Measurements from ENCODE around the gene HPS4.

- TF ChIP-seq NR2C2 (IDR thresholded peaks at IDR 0.05; ENCODE audit: borderline replicate concordance, control insufficient read depth, insufficient read length, low read depth) (no peak), BCLAF1 (IDR thresholded peaks at IDR 0.05) (no peak), USF2 (IDR thresholded peaks at IDR 0.05; ENCODE audit: borderline replicate concordance, low read depth, low read length) (no peak), TARDBP (IDR thresholded peaks at IDR 0.05; ENCODE audit: borderline replicate concordance) (no peak), CTCF (IDR thresholded peaks at IDR 0.05 in 2 of 3, conservative IDR thresholded peaks at IDR 0.05 in 1 of 3; ENCODE audit: control insufficient read depth in 2 of 3, extremely low read depth in 1 of 3, insufficient read depth in 1 of 3, low read depth in 3 of 3, low read length in 3 of 3) (no peak)
These were observed 66.8 kb downstream of the HPS4 start for GRCh38 chr22:26416670-26417276.

Data from GM12878 (cell line).